Keratinocyte (primary cell): ENCODE data around the gene CCDC201. TPM values are rescaled to one million over a fixed set of nuclear protein-coding genes. Genes with fewer than 3 reads are reported as not detected.

ENCODE experiments used
- DNase-seq: peaks from one replicate; pipeline ENCODE4 v3.0.0-alpha.2; 2011; ENCODE audit warnings: low read depth, missing footprints, low spot score
- FAIRE-seq: peaks from 2 replicates; lab custom pipeline; 2011; peaks lifted over from hg19 to GRCh38; lab: Jason Lieb, UNC
- H2AFZ ChIP-seq: 2 replicates; pipeline ENCODE4 v1.6.0; 2012; ENCODE audit warnings: low read length, control low read depth, inconsistent platforms; ENCODE audit not compliant: control insufficient read depth
- H3K27ac ChIP-seq: 2 replicates; pipeline ENCODE4 v1.5.1; 2011; ENCODE audit warnings: low read length; ENCODE audit not compliant: control insufficient read depth, insufficient read depth
- H3K27me3 ChIP-seq: 3 replicates; pipeline ENCODE4 v1.6.0; 2011; ENCODE audit warnings: low read length; ENCODE audit not compliant: control insufficient read depth, insufficient read depth; ENCODE audit errors: extremely low read depth
- H3K36me3 ChIP-seq, 2 experiments: 2 replicates in 1 of 2; 3 replicates in 1 of 2; pipeline ENCODE4 v1.5.1; 2011; ENCODE audit warnings: low read length in 2 of 2, mild to moderate bottlenecking in 1 of 2; ENCODE audit not compliant: control insufficient read depth in 2 of 2, insufficient read depth in 2 of 2; ENCODE audit errors: extremely low read depth in 1 of 2
- H3K4me1 ChIP-seq: 3 replicates; pipeline ENCODE4 v1.5.1; 2011; ENCODE audit warnings: low read length; ENCODE audit not compliant: control insufficient read depth, insufficient read depth; ENCODE audit errors: extremely low read depth
- H3K4me2 ChIP-seq: 3 replicates; pipeline ENCODE4 v1.6.0; 2011; ENCODE audit warnings: low read depth, low read length; ENCODE audit not compliant: control insufficient read depth, insufficient read depth; ENCODE audit errors: extremely low read depth
- H3K4me3 ChIP-seq, 3 experiments: fragments of 200-600 bp in 1 of 3; sonication (generic) in 1 of 3; 2 replicates in 2 of 3; 3 replicates in 1 of 3; pipeline ENCODE4 v1.5.1; 2011 to 2016; ENCODE audit warnings: low read length in 3 of 3, mild to moderate bottlenecking in 3 of 3, control low read depth in 2 of 3, inconsistent platforms in 1 of 3, low read depth in 1 of 3, mixed read lengths in 1 of 3, mixed run types in 1 of 3, moderate library complexity in 1 of 3; ENCODE audit not compliant: control insufficient read depth in 2 of 3, insufficient read depth in 2 of 3; ENCODE audit errors: extremely low read depth in 1 of 3
- H3K79me2 ChIP-seq: 2 replicates; pipeline ENCODE4 v1.6.0; 2012; ENCODE audit warnings: low read length; ENCODE audit not compliant: control insufficient read depth, insufficient read depth
- H3K9ac ChIP-seq: 3 replicates; pipeline ENCODE4 v1.6.0; 2011; ENCODE audit warnings: low read length; ENCODE audit not compliant: control insufficient read depth, insufficient read depth; ENCODE audit errors: extremely low read depth
- H3K9me1 ChIP-seq: 3 replicates; pipeline ENCODE4 v1.6.0; 2011; ENCODE audit warnings: low read length; ENCODE audit not compliant: control insufficient read depth, insufficient read depth; ENCODE audit errors: extremely low read depth
- H3K9me3 ChIP-seq: 2 replicates; pipeline ENCODE4 v1.5.1; 2012; ENCODE audit warnings: low read depth, low read length; ENCODE audit not compliant: control insufficient read depth
- H4K20me1 ChIP-seq: 3 replicates; pipeline ENCODE4 v1.6.0; 2011; ENCODE audit warnings: low read length; ENCODE audit not compliant: control insufficient read depth, insufficient read depth; ENCODE audit errors: extremely low read depth
- EZH2 ChIP-seq: IDR thresholded peaks from one replicate; pipeline ENCODE4 v1.6.1; 2012; ENCODE audit warnings: inconsistent platforms, mild to moderate bottlenecking, low read length, moderate library complexity
- dilution Hi-C: fragments of 300-500 bp; cut with MboI; formaldehyde crosslinking; loops from one replicate; pipeline ENCODE4 v1.7.0; 2020; ENCODE audit warnings: low sequenced_read_pairs; ENCODE audit not compliant: extremely low pct_ligation_motif_present
- polyA plus RNA-seq, 5 experiments: library from polyadenylated mRNA; depleted of rRNA in 3 of 5; stranded (reverse) in 3 of 5; stranded (forward) in 1 of 5; unstranded in 1 of 5; fragments of >200 nt; gene quantifications; 1 replicate in 1 of 5; 2 replicates in 3 of 5; 3 replicates in 1 of 5; pipeline versions ENCODE4 v1.2.1 to v1.2.3, GENCODE V29; 2011 to 2012; ENCODE audit warnings: missing spikeins in 2 of 5, low read depth in 1 of 5, low replicate concordance in 1 of 5
- TF ChIP-seq, protein P1 (sequence below), 3 experiments: IDR thresholded peaks in 1 of 3; conservative IDR thresholded peaks in 1 of 3; optimal IDR thresholded peaks in 1 of 3; 2 replicates in 2 of 3; 3 replicates in 1 of 3; pipeline versions ENCODE3 to v1.5.1; 2011; ENCODE audit warnings: low read length in 3 of 3, mild to moderate bottlenecking in 3 of 3, moderate library complexity in 2 of 3, control low read depth in 1 of 3, inconsistent platforms in 1 of 3; ENCODE audit not compliant: insufficient read depth in 2 of 3; ENCODE audit errors: extremely low read depth in 1 of 3

The CCDC201 gene
- polyA plus RNA-seq, 1 donor (not counting 4 experiments of a cell fraction or from before 2014, with no cell fraction given): not detected

DNA sequence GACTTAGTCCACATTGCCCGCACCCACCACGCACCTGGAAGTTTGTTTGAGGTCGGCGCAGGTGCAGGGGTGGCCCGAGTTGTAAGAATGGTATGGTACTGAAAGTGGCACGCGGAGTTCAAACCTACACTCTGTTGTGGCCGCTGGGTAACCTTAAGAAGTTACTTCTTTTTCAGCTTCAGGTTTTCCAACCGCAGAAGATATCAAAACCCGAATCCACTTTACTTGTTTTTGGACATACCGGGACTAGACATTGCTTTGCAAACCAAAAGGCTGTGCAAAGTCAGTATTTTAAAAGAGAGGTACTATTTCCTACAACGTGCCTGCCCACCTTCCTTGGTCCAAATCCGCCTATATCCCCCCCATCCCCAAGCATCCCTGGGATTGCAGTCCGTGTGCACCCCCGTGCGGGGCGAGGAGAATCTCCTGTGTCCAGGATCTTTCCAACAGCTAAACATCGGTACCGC is 47.1 kb upstream of the CCDC201 start:
- peaks cover 40% of the 10 kb centered on the region for H3K27me3 ChIP-seq
- FAIRE-seq: no peak
- H2AFZ ChIP-seq: no peak overlapping the region
- no peaks in the 10 kb centered on the region for H3K9me3 ChIP-seq
- peak overlapping the region; percentile 26 to 54 (median 53) for H3K4me3 ChIP-seq
- H3K4me1 ChIP-seq: peaks cover 33% of the 10 kb centered on the region
- TF ChIP-seq, protein P1, sequence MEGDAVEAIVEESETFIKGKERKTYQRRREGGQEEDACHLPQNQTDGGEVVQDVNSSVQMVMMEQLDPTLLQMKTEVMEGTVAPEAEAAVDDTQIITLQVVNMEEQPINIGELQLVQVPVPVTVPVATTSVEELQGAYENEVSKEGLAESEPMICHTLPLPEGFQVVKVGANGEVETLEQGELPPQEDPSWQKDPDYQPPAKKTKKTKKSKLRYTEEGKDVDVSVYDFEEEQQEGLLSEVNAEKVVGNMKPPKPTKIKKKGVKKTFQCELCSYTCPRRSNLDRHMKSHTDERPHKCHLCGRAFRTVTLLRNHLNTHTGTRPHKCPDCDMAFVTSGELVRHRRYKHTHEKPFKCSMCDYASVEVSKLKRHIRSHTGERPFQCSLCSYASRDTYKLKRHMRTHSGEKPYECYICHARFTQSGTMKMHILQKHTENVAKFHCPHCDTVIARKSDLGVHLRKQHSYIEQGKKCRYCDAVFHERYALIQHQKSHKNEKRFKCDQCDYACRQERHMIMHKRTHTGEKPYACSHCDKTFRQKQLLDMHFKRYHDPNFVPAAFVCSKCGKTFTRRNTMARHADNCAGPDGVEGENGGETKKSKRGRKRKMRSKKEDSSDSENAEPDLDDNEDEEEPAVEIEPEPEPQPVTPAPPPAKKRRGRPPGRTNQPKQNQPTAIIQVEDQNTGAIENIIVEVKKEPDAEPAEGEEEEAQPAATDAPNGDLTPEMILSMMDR (optimal IDR thresholded peaks at IDR 0.05 in 1 of 3, IDR thresholded peaks at IDR 0.05 in 1 of 3, conservative IDR thresholded peaks at IDR 0.05 in 1 of 3; ENCODE audit: extremely low read depth in 1 of 3, insufficient read depth in 2 of 3, low read length in 3 of 3): no peak
- peak; percentile 92 for TF ChIP-seq EZH2
- no peak for DNase-seq
- H3K9me1 ChIP-seq: no peaks in the 10 kb centered on the region
- H3K36me3 ChIP-seq: no peaks in the 10 kb centered on the region
- H3K27ac ChIP-seq: no peak overlapping the region
- H3K9ac ChIP-seq: peak overlapping the region; percentile 14
- dilution Hi-C loops: loop anchor here (10.0 kb wide), 1 partner anchor 435 kb away; no protein-coding TSS in a partner anchor
- no peaks in the 10 kb centered on the region for H4K20me1 ChIP-seq
- H3K4me2 ChIP-seq: peak overlapping the region; percentile 67
- H3K79me2 ChIP-seq: no peaks in the 10 kb centered on the region

DNA sequence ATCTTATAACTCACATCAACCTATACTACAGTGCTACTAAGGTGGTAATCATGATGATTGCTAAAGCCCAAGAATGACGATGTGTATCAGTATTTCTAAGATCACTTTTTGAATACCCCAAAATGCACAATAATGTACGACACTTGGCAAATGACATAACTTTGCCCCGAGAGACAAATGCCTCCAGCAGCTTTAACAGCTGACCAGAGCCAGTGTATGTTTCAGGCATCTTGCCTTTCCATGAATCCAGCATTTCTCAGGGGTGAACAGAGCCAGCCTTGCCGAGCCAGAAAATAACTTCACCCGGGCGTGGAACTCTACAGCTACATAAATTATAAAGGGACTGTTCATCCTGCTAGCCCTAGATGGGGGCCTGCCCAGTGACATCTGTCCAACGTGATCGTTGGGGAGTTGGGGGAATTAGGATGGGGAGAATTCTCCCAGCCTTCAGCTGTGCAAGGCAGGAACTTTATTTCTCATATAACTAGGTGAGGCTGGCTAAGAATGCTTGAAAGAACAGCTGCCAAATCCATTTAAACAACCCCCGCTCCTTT is 46.4 kb upstream of the CCDC201 start:
- dilution Hi-C loops: no loop called here
- no peak overlapping the region for H3K4me2 ChIP-seq
- H4K20me1 ChIP-seq: no peaks in the 10 kb centered on the region
- FAIRE-seq (peak; percentile 23), DNase-seq (no peak)
- no peaks in the 10 kb centered on the region for H3K36me3 ChIP-seq
- no peak overlapping the region for H2AFZ ChIP-seq
- peaks cover 29% of the 10 kb centered on the region for H3K4me1 ChIP-seq
- no peaks in the 10 kb centered on the region for H3K9me1 ChIP-seq
- H3K27ac ChIP-seq: no peak overlapping the region
- peaks cover 40% of the 10 kb centered on the region for H3K27me3 ChIP-seq
- H3K4me3 ChIP-seq: no peak overlapping the region
- no peaks in the 10 kb centered on the region for H3K9me3 ChIP-seq
- H3K79me2 ChIP-seq: no peaks in the 10 kb centered on the region
- TF ChIP-seq, protein P1 (optimal IDR thresholded peaks at IDR 0.05 in 1 of 3, IDR thresholded peaks at IDR 0.05 in 1 of 3, conservative IDR thresholded peaks at IDR 0.05 in 1 of 3; ENCODE audit: extremely low read depth in 1 of 3, insufficient read depth in 2 of 3, low read length in 3 of 3): no peak
- no peak for TF ChIP-seq EZH2
- no peak overlapping the region for H3K9ac ChIP-seq
